Measurements from ENCODE around the gene TPCN2. TPM values are rescaled to one million over a fixed set of nuclear protein-coding genes. Genes with fewer than 3 reads are reported as not detected.

The TPCN2 gene
- total RNA-seq, 4 donors from 2014 or later: 1.4 to 4.1 (median 3.3) TPM

GRCh38 chr11:69109101-69109500 is 60.4 kb downstream of the TPCN2 start:
- intact Hi-C loops (cut with DNase I; ENCODE audit: low total_unique reads) (no loop called here), in situ Hi-C loops (cut with MboI; ENCODE audit: low sequenced_read_pairs in 4 of 4) (loop anchor here (10.0 to 25.0 kb wide), 4 partner anchors 503 to 553 kb away; partner anchors contain the start of gene CCND1 (in 1 of the 4))
- DNase-seq: no peak
- no peak for ATAC-seq
- Histone ChIP-seq H3K27me3 (no peaks in the 10 kb centered on the region), H3K36me3 (no peaks in the 10 kb centered on the region), H3K27ac (no peak overlapping the region), H3K4me1 (no peaks in the 10 kb centered on the region), H3K9me3 (no peaks in the 10 kb centered on the region), H3K4me3 (no peak overlapping the region)
- TF ChIP-seq, protein P1, sequence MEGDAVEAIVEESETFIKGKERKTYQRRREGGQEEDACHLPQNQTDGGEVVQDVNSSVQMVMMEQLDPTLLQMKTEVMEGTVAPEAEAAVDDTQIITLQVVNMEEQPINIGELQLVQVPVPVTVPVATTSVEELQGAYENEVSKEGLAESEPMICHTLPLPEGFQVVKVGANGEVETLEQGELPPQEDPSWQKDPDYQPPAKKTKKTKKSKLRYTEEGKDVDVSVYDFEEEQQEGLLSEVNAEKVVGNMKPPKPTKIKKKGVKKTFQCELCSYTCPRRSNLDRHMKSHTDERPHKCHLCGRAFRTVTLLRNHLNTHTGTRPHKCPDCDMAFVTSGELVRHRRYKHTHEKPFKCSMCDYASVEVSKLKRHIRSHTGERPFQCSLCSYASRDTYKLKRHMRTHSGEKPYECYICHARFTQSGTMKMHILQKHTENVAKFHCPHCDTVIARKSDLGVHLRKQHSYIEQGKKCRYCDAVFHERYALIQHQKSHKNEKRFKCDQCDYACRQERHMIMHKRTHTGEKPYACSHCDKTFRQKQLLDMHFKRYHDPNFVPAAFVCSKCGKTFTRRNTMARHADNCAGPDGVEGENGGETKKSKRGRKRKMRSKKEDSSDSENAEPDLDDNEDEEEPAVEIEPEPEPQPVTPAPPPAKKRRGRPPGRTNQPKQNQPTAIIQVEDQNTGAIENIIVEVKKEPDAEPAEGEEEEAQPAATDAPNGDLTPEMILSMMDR (IDR thresholded peaks at IDR 0.05 in 4 of 5, conservative IDR thresholded peaks at IDR 0.05 in 1 of 5): no peak

GRCh38 chr11:69110451-69110850 is 61.7 kb downstream of the TPCN2 start:
- H3K4me1 ChIP-seq: peaks cover 0 to 5% of the 10 kb centered on the region in 2 donors
- in situ Hi-C loops (cut with MboI; ENCODE audit: low sequenced_read_pairs in 4 of 4): loop anchor here (10.0 to 25.0 kb wide), 4 partner anchors 502 to 552 kb away; partner anchors contain the start of gene CCND1 (in 1 of the 4)
- no peak overlapping the region for H3K4me3 ChIP-seq
- no peak for TF ChIP-seq POLR2A (IDR thresholded peaks at IDR 0.05)
- TF ChIP-seq, protein P1 (IDR thresholded peaks at IDR 0.05 in 4 of 5, conservative IDR thresholded peaks at IDR 0.05 in 1 of 5): no peak
- H3K27ac ChIP-seq: no peak overlapping the region
- intact Hi-C loops (cut with DNase I; ENCODE audit: low total_unique reads): no loop called here
- ATAC-seq (no peak), DNase-seq (no peak)
- H3K27me3 ChIP-seq: no peaks in the 10 kb centered on the region
- H3K9me3 ChIP-seq: no peaks in the 10 kb centered on the region
- no peaks in the 10 kb centered on the region for H3K36me3 ChIP-seq

GRCh38 chr11:69111624-69112542 is 63.2 kb downstream of the TPCN2 start:
- no peak for ATAC-seq
- no peak overlapping the region for H3K4me3 ChIP-seq
- H3K36me3 ChIP-seq: no peaks in the 10 kb centered on the region
- no peaks in the 10 kb centered on the region for H3K27me3 ChIP-seq
- no peaks in the 10 kb centered on the region for H3K9me3 ChIP-seq
- no peak overlapping the region for H3K27ac ChIP-seq
- in situ Hi-C loops (cut with MboI; ENCODE audit: low sequenced_read_pairs in 4 of 4): loop anchor here (10.0 to 25.0 kb wide), 4 partner anchors 500 to 550 kb away; partner anchors contain the start of gene CCND1 (in 1 of the 4)
- peaks cover 0 to 14% of the 10 kb centered on the region in 2 donors for H3K4me1 ChIP-seq
- no peak for TF ChIP-seq POLR2A (IDR thresholded peaks at IDR 0.05)
- TF ChIP-seq, protein P1 (IDR thresholded peaks at IDR 0.05 in 4 of 5, conservative IDR thresholded peaks at IDR 0.05 in 1 of 5): no peak
- DNase-seq: no peak
- intact Hi-C loops (cut with DNase I; ENCODE audit: low total_unique reads): no loop called here

DNA sequence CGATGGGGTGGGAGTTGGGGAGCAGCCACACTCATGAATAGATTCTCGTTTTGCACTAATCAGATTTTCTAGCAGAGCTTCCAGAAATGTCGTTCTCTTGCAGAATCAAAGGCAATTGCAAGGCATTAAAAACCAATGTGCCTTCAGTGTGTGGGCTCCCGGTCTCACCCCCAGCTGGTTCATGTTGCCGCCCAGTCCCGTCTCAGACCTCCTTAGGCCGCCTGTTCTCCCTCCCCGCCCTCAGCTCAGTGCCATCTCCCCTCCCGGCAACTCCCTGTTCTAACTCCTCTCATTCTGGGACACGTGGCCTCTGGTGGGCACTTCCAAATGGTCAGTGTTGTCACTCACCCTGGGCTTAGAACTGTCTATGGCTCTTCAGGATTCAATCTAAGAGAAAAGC is 64.5 kb downstream of the TPCN2 start:
- intact Hi-C loops (cut with DNase I; ENCODE audit: low total_unique reads): no loop called here

More for the DNA sequence above, 64.5 kb downstream of the TPCN2 start:
- Histone ChIP-seq H3K27me3 (no peaks in the 10 kb centered on the region), H3K4me3 (no peak overlapping the region), H3K36me3 (no peaks in the 10 kb centered on the region), H3K4me1 (peaks cover 0 to 14% of the 10 kb centered on the region in 2 donors), H3K27ac (no peak overlapping the region), H3K9me3 (no peaks in the 10 kb centered on the region)
- ATAC-seq: no peak
- in situ Hi-C loops (cut with MboI; ENCODE audit: low sequenced_read_pairs in 4 of 4): loop anchor here (10.0 to 25.0 kb wide), 4 partner anchors 499 to 549 kb away; partner anchors contain the start of gene CCND1 (in 1 of the 4)
- DNase-seq: no peak
- TF ChIP-seq POLR2A (IDR thresholded peaks at IDR 0.05): no peak
- TF ChIP-seq, protein P1 (IDR thresholded peaks at IDR 0.05 in 4 of 5, conservative IDR thresholded peaks at IDR 0.05 in 1 of 5): no peak

Data from gastrocnemius medialis (tissue), 4 donors.